Uterus (tissue), 4 donors: ENCODE results near the gene ATAD3C. TPM values are rescaled to one million over a fixed set of nuclear protein-coding genes. Genes with fewer than 3 reads are reported as not detected.

ENCODE experiments used
- total RNA-seq, 4 donors: library from RNA; depleted of rRNA in 3 of 4; stranded (reverse); fragments of >200 nt in 3 of 4; gene quantifications; one replicate each; pipeline versions ENCODE4 v1.1.0 to v1.2.4, GENCODE V29; 2014 to 2023
- donor health status: DM: yes; HTN: yes; CAD: no.

The ATAD3C gene
- total RNA-seq, 4 donors from 2014 or later = 0.77 to 3.8 (median 1.7) TPM; not detected in 1

Other genes with a start within 250 kb of the ATAD3C start
- gene TNFRSF18, start 243.1 kb upstream of the ATAD3C start, total RNA-seq = 1 to 10 TPM in 1 of 4 donors, under 1 TPM in 1, not detected in 2; 0.37 to 2.6 TPM
- gene TNFRSF4, start 235.5 kb upstream of the ATAD3C start, total RNA-seq = 1 to 10 TPM in 2 of 4 donors, not detected in 2; 1.3 to 1.5 TPM
- gene SDF4, start 217.7 kb upstream of the ATAD3C start, total RNA-seq = 100 to 1,000 TPM in 1 of 4 donors, 10 to 100 TPM in 3; 29.7 to 105 (median 50.3) TPM
- gene B3GALT6, start 217.5 kb upstream of the ATAD3C start, total RNA-seq = 10 to 100 TPM in 3 of 4 donors, 1 to 10 TPM in 1; 1.8 to 23.5 (median 17.6) TPM
- 1 to 10 TPM in 2 of 4 donors, not detected in 2; 3.1 to 8.2 TPM for gene C1QTNF12, start 203.0 kb upstream of the ATAD3C start, total RNA-seq
- 10 to 100 TPM in 3 of 4 donors, 1 to 10 TPM in 1; 9.5 to 66.1 (median 49.8) TPM for gene UBE2J2, start 175.8 kb upstream of the ATAD3C start, total RNA-seq
- 1 to 10 TPM in 3 of 4 donors, under 1 TPM in 1; 0.26 to 8.4 (median 4.4) TPM for gene SCNN1D, start 169.3 kb upstream of the ATAD3C start, total RNA-seq
- 10 to 100 TPM; 11.2 to 98.5 (median 44.0) TPM for gene ACAP3, start 141.8 kb upstream of the ATAD3C start, total RNA-seq
- 10 to 100 TPM; 14.7 to 34.1 (median 24.3) TPM for gene PUSL1, start 141.1 kb upstream of the ATAD3C start, total RNA-seq
- 100 to 1,000 TPM in 2 of 4 donors, 10 to 100 TPM in 2; 45.6 to 277 (median 130) TPM for gene INTS11, start 125.0 kb upstream of the ATAD3C start, total RNA-seq
- 10 to 100 TPM in 2 of 4 donors, 1 to 10 TPM in 2; 3.5 to 23.9 (median 16.4) TPM for gene CPTP, start 124.9 kb upstream of the ATAD3C start, total RNA-seq
- under 1 TPM in 2 of 4 donors, not detected in 2; 0.14 to 0.34 TPM for gene TAS1R3, start 118.4 kb upstream of the ATAD3C start, total RNA-seq
- 10 to 100 TPM; 35.6 to 94.5 (median 49.7) TPM for gene DVL1, start 100.3 kb upstream of the ATAD3C start, total RNA-seq
- gene MXRA8, start 91.1 kb upstream of the ATAD3C start, total RNA-seq = 100 to 1,000 TPM in 2 of 4 donors, 10 to 100 TPM in 2; 86.1 to 143 (median 117) TPM
- gene AURKAIP1, start 74.5 kb upstream of the ATAD3C start, total RNA-seq = 10 to 100 TPM; 13.2 to 75.8 (median 31.1) TPM
- 100 to 1,000 TPM; 207 to 351 (median 281) TPM for gene CCNL2, start 50.4 kb upstream of the ATAD3C start, total RNA-seq
- 100 to 1,000 TPM in 1 of 4 donors, 10 to 100 TPM in 3; 34.3 to 114 (median 65.1) TPM for gene MRPL20, start 42.4 kb upstream of the ATAD3C start, total RNA-seq
- gene ANKRD65, start 28.4 kb upstream of the ATAD3C start, total RNA-seq = 10 to 100 TPM in 2 of 4 donors, 1 to 10 TPM in 2; 1.3 to 20.0 (median 6.7) TPM
- gene VWA1, start 14.0 kb upstream of the ATAD3C start, total RNA-seq = 10 to 100 TPM; 15.6 to 67.1 (median 47.1) TPM
- 10 to 100 TPM in 3 of 4 donors, 1 to 10 TPM in 1; 2.1 to 20.5 (median 17.8) TPM for gene ATAD3B, start 22.1 kb downstream of the ATAD3C start, total RNA-seq
- gene ATAD3A, start 62.5 kb downstream of the ATAD3C start, total RNA-seq = 10 to 100 TPM in 3 of 4 donors, 1 to 10 TPM in 1; 1.8 to 14.8 (median 11.7) TPM
- gene TMEM240, start 90.9 kb downstream of the ATAD3C start, total RNA-seq = 10 to 100 TPM in 1 of 4 donors, 1 to 10 TPM in 1, not detected in 2; 9.4 to 16.3 TPM
- gene SSU72, start 125.2 kb downstream of the ATAD3C start, total RNA-seq = 100 to 1,000 TPM in 2 of 4 donors, 10 to 100 TPM in 2; 44.0 to 273 (median 78.4) TPM
- under 1 TPM in 2 of 4 donors, not detected in 2; 0.40 to 0.48 TPM for gene FNDC10, start 150.4 kb downstream of the ATAD3C start, total RNA-seq
- gene MIB2, start 165.8 kb downstream of the ATAD3C start, total RNA-seq = 10 to 100 TPM; 43.0 to 78.2 (median 57.6) TPM
- gene MMP23B, start 182.5 kb downstream of the ATAD3C start, total RNA-seq = 10 to 100 TPM; 10.0 to 97.3 (median 43.7) TPM
- gene CDK11B, start 209.3 kb downstream of the ATAD3C start, total RNA-seq = 10 to 100 TPM in 2 of 4 donors, 1 to 10 TPM in 2; 6.8 to 28.5 (median 11.8) TPM
- gene SLC35E2B, start 243.1 kb downstream of the ATAD3C start, total RNA-seq = 10 to 100 TPM; 19.1 to 59.2 (median 52.5) TPM